ENCODE results near the gene DNAH3.

Gene DNAH3

GRCh38 chr16:20906341-20907255 lies 244.0 kb downstream of the DNAH3 start:
- H3K27me3 ChIP-seq (ENCODE audit: control insufficient read depth in 5 of 5, insufficient read depth in 4 of 5, low read length in 5 of 5): no peaks in the 10 kb centered on the region
- H3K9ac ChIP-seq (ENCODE audit: low read length in 5 of 5): peak overlapping the region in 4 of 5 donors; percentile 4 to 70 (median 54)
- peak overlapping the region; percentile 97 for H3K27ac ChIP-seq (ENCODE audit: low read depth, low read length)
- H3K9me3 ChIP-seq (ENCODE audit: control insufficient read depth in 5 of 5, low read length in 5 of 5): no peaks in the 10 kb centered on the region
- no peaks in the 10 kb centered on the region for H3K36me3 ChIP-seq (ENCODE audit: control insufficient read depth in 5 of 5, insufficient read depth in 5 of 5, low read length in 5 of 5)
- H3K4me3 ChIP-seq (ENCODE audit: low read depth in 1 of 5, low read length in 5 of 5): peak overlapping the region in 2 of 5 donors; percentile 10 to 24
- H3K4me1 ChIP-seq (ENCODE audit: control insufficient read depth in 5 of 5, insufficient read depth in 5 of 5, low read length in 5 of 5): peaks cover 25 to 93% (median 89%) of the 10 kb centered on the region in 5 donors

GRCh38 chr16:20905576-20905975 lies 245.1 kb downstream of the DNAH3 start:
- Histone ChIP-seq H3K27ac (ENCODE audit: low read depth, low read length) (peak overlapping the region; percentile 97), H3K9me3 (ENCODE audit: control insufficient read depth in 5 of 5, low read length in 5 of 5) (no peaks in the 10 kb centered on the region), H3K9ac (ENCODE audit: low read length in 5 of 5) (peak overlapping the region in 4 of 5 donors; percentile 39 to 70 (median 60)), H3K4me1 (ENCODE audit: control insufficient read depth in 5 of 5, insufficient read depth in 5 of 5, low read length in 5 of 5) (peaks cover 21 to 90% (median 84%) of the 10 kb centered on the region in 5 donors), H3K4me3 (ENCODE audit: low read depth in 1 of 5, low read length in 5 of 5) (peak overlapping the region in 2 of 5 donors; percentile 24 to 38), H3K27me3 (ENCODE audit: control insufficient read depth in 5 of 5, insufficient read depth in 4 of 5, low read length in 5 of 5) (no peaks in the 10 kb centered on the region), H3K36me3 (ENCODE audit: control insufficient read depth in 5 of 5, insufficient read depth in 5 of 5, low read length in 5 of 5) (no peaks in the 10 kb centered on the region)

- no peaks in the 10 kb centered on the region for H3K27me3 ChIP-seq (ENCODE audit: control insufficient read depth in 5 of 5, insufficient read depth in 4 of 5, low read length in 5 of 5)
- H3K4me3 ChIP-seq (ENCODE audit: low read depth in 1 of 5, low read length in 5 of 5): peak overlapping the region in 1 of 5 donors; percentile 13
- H3K9ac ChIP-seq (ENCODE audit: low read length in 5 of 5): peak overlapping the region in 4 of 5 donors; percentile 8 to 70 (median 56)
- H3K36me3 ChIP-seq (ENCODE audit: control insufficient read depth in 5 of 5, insufficient read depth in 5 of 5, low read length in 5 of 5): no peaks in the 10 kb centered on the region
- peaks cover 21 to 86% (median 78%) of the 10 kb centered on the region in 5 donors for H3K4me1 ChIP-seq (ENCODE audit: control insufficient read depth in 5 of 5, insufficient read depth in 5 of 5, low read length in 5 of 5)
- H3K27ac ChIP-seq (ENCODE audit: low read depth, low read length): peak overlapping the region; percentile 97
- H3K9me3 ChIP-seq (ENCODE audit: control insufficient read depth in 5 of 5, low read length in 5 of 5): no peaks in the 10 kb centered on the region
Observed at GRCh38 chr16:20904507-20905081, 246.1 kb downstream of the DNAH3 start.

- H3K9me3 ChIP-seq (ENCODE audit: control insufficient read depth in 5 of 5, low read length in 5 of 5): no peaks in the 10 kb centered on the region
- H3K4me3 ChIP-seq (ENCODE audit: low read depth in 1 of 5, low read length in 5 of 5): peak overlapping the region in 1 of 5 donors; percentile 13
- H3K4me1 ChIP-seq (ENCODE audit: control insufficient read depth in 5 of 5, insufficient read depth in 5 of 5, low read length in 5 of 5): peaks cover 21 to 89% (median 83%) of the 10 kb centered on the region in 5 donors
- H3K36me3 ChIP-seq (ENCODE audit: control insufficient read depth in 5 of 5, insufficient read depth in 5 of 5, low read length in 5 of 5): no peaks in the 10 kb centered on the region
- peak overlapping the region in 4 of 5 donors; percentile 8 to 70 (median 56) for H3K9ac ChIP-seq (ENCODE audit: low read length in 5 of 5)
- no peaks in the 10 kb centered on the region for H3K27me3 ChIP-seq (ENCODE audit: control insufficient read depth in 5 of 5, insufficient read depth in 4 of 5, low read length in 5 of 5)
- H3K27ac ChIP-seq (ENCODE audit: low read depth, low read length): peak overlapping the region; percentile 97
Observed at GRCh38 chr16:20903899-20904506, 246.6 kb downstream of the DNAH3 start.

GRCh38 chr16:20903116-20903898 lies 247.3 kb downstream of the DNAH3 start:
- H3K27me3 ChIP-seq (ENCODE audit: control insufficient read depth in 5 of 5, insufficient read depth in 4 of 5, low read length in 5 of 5): no peaks in the 10 kb centered on the region
- H3K27ac ChIP-seq (ENCODE audit: low read depth, low read length): peak overlapping the region; percentile 97
- H3K4me3 ChIP-seq (ENCODE audit: low read depth in 1 of 5, low read length in 5 of 5): no peak overlapping the region
- H3K9me3 ChIP-seq (ENCODE audit: control insufficient read depth in 5 of 5, low read length in 5 of 5): no peaks in the 10 kb centered on the region
- H3K9ac ChIP-seq (ENCODE audit: low read length in 5 of 5): peak overlapping the region in 4 of 5 donors; percentile 4 to 98 (median 38)
- H3K36me3 ChIP-seq (ENCODE audit: control insufficient read depth in 5 of 5, insufficient read depth in 5 of 5, low read length in 5 of 5): no peaks in the 10 kb centered on the region
- H3K4me1 ChIP-seq (ENCODE audit: control insufficient read depth in 5 of 5, insufficient read depth in 5 of 5, low read length in 5 of 5): peaks cover 21 to 86% (median 81%) of the 10 kb centered on the region in 5 donors

GRCh38 chr16:20902426-20902825 lies 248.2 kb downstream of the DNAH3 start:
- H3K27me3 ChIP-seq (ENCODE audit: control insufficient read depth in 5 of 5, insufficient read depth in 4 of 5, low read length in 5 of 5): no peaks in the 10 kb centered on the region
- H3K27ac ChIP-seq (ENCODE audit: low read depth, low read length): peak overlapping the region; percentile 97
- H3K9ac ChIP-seq (ENCODE audit: low read length in 5 of 5): peak overlapping the region in 3 of 5 donors; percentile 31 to 98 (median 89)
- peaks cover 0 to 1% (median 0%) of the 10 kb centered on the region in 5 donors for H3K36me3 ChIP-seq (ENCODE audit: control insufficient read depth in 5 of 5, insufficient read depth in 5 of 5, low read length in 5 of 5)
- H3K4me1 ChIP-seq (ENCODE audit: control insufficient read depth in 5 of 5, insufficient read depth in 5 of 5, low read length in 5 of 5): peaks cover 16 to 88% (median 79%) of the 10 kb centered on the region in 5 donors
- no peaks in the 10 kb centered on the region for H3K9me3 ChIP-seq (ENCODE audit: control insufficient read depth in 5 of 5, low read length in 5 of 5)
- peak overlapping the region in 3 of 5 donors; percentile 13 to 35 (median 20) for H3K4me3 ChIP-seq (ENCODE audit: low read depth in 1 of 5, low read length in 5 of 5)

- H3K4me1 ChIP-seq (ENCODE audit: control insufficient read depth in 5 of 5, insufficient read depth in 5 of 5, low read length in 5 of 5): peaks cover 12 to 86% (median 78%) of the 10 kb centered on the region in 5 donors
Observed at GRCh38 chr16:20901436-20902112, 249.1 kb downstream of the DNAH3 start.

GRCh38 chr16:20901068-20901435 lies 249.6 kb downstream of the DNAH3 start:
- H3K9ac ChIP-seq (ENCODE audit: low read length in 5 of 5): peak overlapping the region; percentile 89 to 98 (median 96)
- H3K4me3 ChIP-seq (ENCODE audit: low read depth in 1 of 5, low read length in 5 of 5): peak overlapping the region; percentile 71 to 94 (median 88)
- peak overlapping the region; percentile 97 for H3K27ac ChIP-seq (ENCODE audit: low read depth, low read length)
- peaks cover 7 to 81% (median 79%) of the 10 kb centered on the region in 5 donors for H3K4me1 ChIP-seq (ENCODE audit: control insufficient read depth in 5 of 5, insufficient read depth in 5 of 5, low read length in 5 of 5)
- H3K9me3 ChIP-seq (ENCODE audit: control insufficient read depth in 5 of 5, low read length in 5 of 5): no peaks in the 10 kb centered on the region
- peaks cover 6 to 8% (median 8%) of the 10 kb centered on the region in 5 donors for H3K36me3 ChIP-seq (ENCODE audit: control insufficient read depth in 5 of 5, insufficient read depth in 5 of 5, low read length in 5 of 5)
- H3K27me3 ChIP-seq (ENCODE audit: control insufficient read depth in 5 of 5, insufficient read depth in 4 of 5, low read length in 5 of 5): no peaks in the 10 kb centered on the region

More at GRCh38 chr16:20901436-20902112, 249.1 kb downstream of the DNAH3 start:
- no peaks in the 10 kb centered on the region for H3K9me3 ChIP-seq (ENCODE audit: control insufficient read depth in 5 of 5, low read length in 5 of 5)
- H3K4me3 ChIP-seq (ENCODE audit: low read depth in 1 of 5, low read length in 5 of 5): peak overlapping the region; percentile 71 to 94 (median 88)
- H3K27me3 ChIP-seq (ENCODE audit: control insufficient read depth in 5 of 5, insufficient read depth in 4 of 5, low read length in 5 of 5): no peaks in the 10 kb centered on the region
- peak overlapping the region; percentile 89 to 98 (median 96) for H3K9ac ChIP-seq (ENCODE audit: low read length in 5 of 5)
- H3K27ac ChIP-seq (ENCODE audit: low read depth, low read length): peak overlapping the region; percentile 97
- peaks cover 3 to 6% (median 6%) of the 10 kb centered on the region in 5 donors for H3K36me3 ChIP-seq (ENCODE audit: control insufficient read depth in 5 of 5, insufficient read depth in 5 of 5, low read length in 5 of 5)
